Suprapubic skin (tissue), 4 donors: Measurements from ENCODE around the gene ARL10.

Experiments used
- CTCF ChIP-seq, 2 donors: fragments of 200-600 bp in 1 of 2; fragments of 450-650 bp in 1 of 2; sonication (generic) in 1 of 2; IDR thresholded peaks; one replicate each; pipeline ENCODE4 v1.5.1; 2016 to 2019; ENCODE audit warnings: antibody characterized with exemption in 2 of 2, mild to moderate bottlenecking in 1 of 2, moderate library complexity in 1 of 2
- EP300 ChIP-seq: sonication (generic); formaldehyde crosslinking; IDR thresholded peaks from one replicate; pipeline ENCODE4 v1.6.1; 2017; ENCODE audit warnings: antibody characterized with exemption
- POLR2A ChIP-seq, 2 donors: fragments of 450-650 bp; IDR thresholded peaks; one replicate each; pipeline ENCODE4 v1.6.1; 2017; ENCODE audit warnings: antibody characterized with exemption in 2 of 2, mild to moderate bottlenecking in 2 of 2, moderate library complexity in 2 of 2
- POLR2AphosphoS5 ChIP-seq, 3 donors: sonication (generic); formaldehyde crosslinking; IDR thresholded peaks; one replicate each; pipeline ENCODE4 v1.6.1; 2017; ENCODE audit warnings: antibody characterized with exemption in 3 of 3

- TF ChIP-seq CTCF (IDR thresholded peaks at IDR 0.05) = no peak
- TF ChIP-seq POLR2AphosphoS5 (IDR thresholded peaks at IDR 0.05) = no peak
- TF ChIP-seq POLR2A (IDR thresholded peaks at IDR 0.05) = no peak
- no peak for TF ChIP-seq EP300
Measured at GRCh38 chr5:176366232-176366894, 1.1 kb downstream of the ARL10 start.
